ENCODE measurements around the gene SLN.

GRCh38 chr11:107757661-107758060 lies 45.8 kb upstream of the SLN start:
- TF ChIP-seq CTCF (IDR thresholded peaks at IDR 0.05; ENCODE audit: extremely low read depth in 1 of 2, insufficient read depth in 1 of 2, low read depth in 1 of 2, low read length in 2 of 2): no peak
- TF ChIP-seq FOS (IDR thresholded peaks at IDR 0.05; ENCODE audit: borderline replicate concordance, insufficient read depth, low read length): no peak
- TF ChIP-seq EZH2 (IDR thresholded peaks at IDR 0.05; ENCODE audit: borderline replicate concordance, low read depth, low read length, severe bottlenecking): no peak
- no peak for TF ChIP-seq JUN (IDR thresholded peaks at IDR 0.05; ENCODE audit: borderline replicate concordance, insufficient read depth, insufficient read length, low read depth)
- no peak for TF ChIP-seq POLR2AphosphoS5 (IDR thresholded peaks at IDR 0.05; ENCODE audit: insufficient read depth, low read depth, low read length)
- no peak for TF ChIP-seq POLR2A (IDR thresholded peaks at IDR 0.05; ENCODE audit: low read depth, low read length)

Data from endothelial cell of umbilical vein (primary cell).